ENCODE measurements around the gene CPE. TPM values are rescaled to one million over a fixed set of nuclear protein-coding genes. Genes with fewer than 3 reads are reported as not detected.

The CPE gene
- total RNA-seq, 1 donor from 2014 or later, result 43.6 TPM

GRCh38 chr4:165369522-165369921 is 9.3 kb upstream of the CPE start:
- no peak overlapping the region for H3K4me3 Mint-ChIP-seq
- H3K27ac ChIP-seq, result no peak overlapping the region
- peaks cover 3% of the 10 kb centered on the region for H3K4me1 Mint-ChIP-seq
- no peak overlapping the region for H3K4me2 ChIP-seq
- H3K36me3 ChIP-seq, result no peaks in the 10 kb centered on the region
- H3K79me2 ChIP-seq (ENCODE audit: low read depth), result no peaks in the 10 kb centered on the region
- no peak for DNase-seq (ENCODE audit: low spot score)
- H3K4me3 ChIP-seq, result no peak overlapping the region
- no peaks in the 10 kb centered on the region for H3K9me3 ChIP-seq (ENCODE audit: low read depth)
- no peaks in the 10 kb centered on the region for H3K27me3 ChIP-seq
- peaks cover 3% of the 10 kb centered on the region for H3K27me3 Mint-ChIP-seq (ENCODE audit: insufficient read depth, low read depth)
- H3K27ac Mint-ChIP-seq, result no peak overlapping the region
- no peak overlapping the region for H2AFZ ChIP-seq (replicated peaks)
- H3K9ac ChIP-seq, result no peak overlapping the region
- no peak for TF ChIP-seq EZH2phosphoT487 (IDR thresholded peaks at IDR 0.05)
- TF ChIP-seq CTCF (IDR thresholded peaks at IDR 0.05), result no peak
- no peak for TF ChIP-seq EZH2 (IDR thresholded peaks at IDR 0.05)
- H3K36me3 Mint-ChIP-seq, result no peaks in the 10 kb centered on the region
- H3K9me3 Mint-ChIP-seq, result no peaks in the 10 kb centered on the region
- no peaks in the 10 kb centered on the region for H3F3A ChIP-seq (ENCODE audit: low read depth)
- H4K20me1 ChIP-seq (ENCODE audit: low read depth), result no peaks in the 10 kb centered on the region
- peaks cover 7% of the 10 kb centered on the region for H3K4me1 ChIP-seq

GRCh38 chr4:165370530-165370929 is 8.3 kb upstream of the CPE start:
- no peaks in the 10 kb centered on the region for H3K36me3 Mint-ChIP-seq

GRCh38 chr4:165375465-165375864 is 3.3 kb upstream of the CPE start:
- H3F3A ChIP-seq (ENCODE audit: low read depth), result peaks cover 8% of the 10 kb centered on the region
- H4K20me1 ChIP-seq (ENCODE audit: low read depth), result peaks cover 8% of the 10 kb centered on the region
- TF ChIP-seq EZH2phosphoT487 (IDR thresholded peaks at IDR 0.05), result no peak
- no peak for TF ChIP-seq CTCF (IDR thresholded peaks at IDR 0.05)
- TF ChIP-seq EZH2 (IDR thresholded peaks at IDR 0.05), result no peak
- H2AFZ ChIP-seq (replicated peaks), result no peak overlapping the region
- Mint-ChIP-seq H3K4me3 (no peak overlapping the region), H3K36me3 (no peaks in the 10 kb centered on the region), H3K4me1 (peaks cover 18% of the 10 kb centered on the region), H3K27me3 (ENCODE audit: insufficient read depth, low read depth) (no peaks in the 10 kb centered on the region), H3K27ac (no peak overlapping the region), H3K9me3 (no peaks in the 10 kb centered on the region)
- H3K27me3 ChIP-seq, result peaks cover 39% of the 10 kb centered on the region
- H3K9ac ChIP-seq, result no peak overlapping the region
- DNase-seq (ENCODE audit: low spot score), result no peak
- H3K9me3 ChIP-seq (ENCODE audit: low read depth), result no peaks in the 10 kb centered on the region
- H3K4me3 ChIP-seq, result no peak overlapping the region
- H3K4me2 ChIP-seq, result no peak overlapping the region
- no peak overlapping the region for H3K27ac ChIP-seq
- no peaks in the 10 kb centered on the region for H3K36me3 ChIP-seq
- peaks cover 9% of the 10 kb centered on the region for H3K4me1 ChIP-seq
- H3K79me2 ChIP-seq (ENCODE audit: low read depth), result no peaks in the 10 kb centered on the region

More at GRCh38 chr4:165370530-165370929, 8.3 kb upstream of the CPE start:
- H3K27ac ChIP-seq, result no peak overlapping the region
- no peak overlapping the region for H3K4me2 ChIP-seq
- H3K9me3 ChIP-seq (ENCODE audit: low read depth), result no peaks in the 10 kb centered on the region
- no peak overlapping the region for H2AFZ ChIP-seq (replicated peaks)
- no peaks in the 10 kb centered on the region for H3F3A ChIP-seq (ENCODE audit: low read depth)
- Mint-ChIP-seq H3K27ac (no peak overlapping the region), H3K27me3 (ENCODE audit: insufficient read depth, low read depth) (peaks cover 3% of the 10 kb centered on the region), H3K9me3 (no peaks in the 10 kb centered on the region), H3K4me1 (peaks cover 3% of the 10 kb centered on the region), H3K4me3 (no peak overlapping the region)
- no peaks in the 10 kb centered on the region for H3K36me3 ChIP-seq
- peaks cover 7% of the 10 kb centered on the region for H3K4me1 ChIP-seq
- no peaks in the 10 kb centered on the region for H3K79me2 ChIP-seq (ENCODE audit: low read depth)
- no peaks in the 10 kb centered on the region for H3K27me3 ChIP-seq
- no peaks in the 10 kb centered on the region for H4K20me1 ChIP-seq (ENCODE audit: low read depth)
- H3K4me3 ChIP-seq, result no peak overlapping the region
- no peak for TF ChIP-seq CTCF (IDR thresholded peaks at IDR 0.05)
- TF ChIP-seq EZH2 (IDR thresholded peaks at IDR 0.05), result no peak
- no peak for TF ChIP-seq EZH2phosphoT487 (IDR thresholded peaks at IDR 0.05)
- DNase-seq (ENCODE audit: low spot score), result no peak
- no peak overlapping the region for H3K9ac ChIP-seq
